ENCODE results near the gene MRPS25. TPM values are rescaled to one million over a fixed set of nuclear protein-coding genes. Genes with fewer than 3 reads are reported as not detected.

Gene MRPS25
- total RNA-seq, 4 donors from 2014 or later, result 11.9 to 28.6 (median 23.5) TPM

GRCh38 chr3:15096046-15096445, 30.9 kb upstream of the MRPS25 start:
- TF ChIP-seq CTCF (IDR thresholded peaks at IDR 0.05; ENCODE audit: low read depth), result no peak

- no peak for TF ChIP-seq CTCF (IDR thresholded peaks at IDR 0.05; ENCODE audit: low read depth)
Measured at GRCh38 chr3:15094187-15094875, 29.2 kb upstream of the MRPS25 start.

- no peak for TF ChIP-seq CTCF (IDR thresholded peaks at IDR 0.05; ENCODE audit: low read depth)
Measured at GRCh38 chr3:15092686-15093085, 27.6 kb upstream of the MRPS25 start.

GRCh38 chr3:15091575-15091974, 26.5 kb upstream of the MRPS25 start:
- TF ChIP-seq CTCF (IDR thresholded peaks at IDR 0.05; ENCODE audit: low read depth), result no peak

GRCh38 chr3:15089201-15089600, 24.1 kb upstream of the MRPS25 start:
- TF ChIP-seq CTCF (IDR thresholded peaks at IDR 0.05; ENCODE audit: low read depth), result no peak

- TF ChIP-seq CTCF (IDR thresholded peaks at IDR 0.05; ENCODE audit: low read depth), result no peak
Measured at GRCh38 chr3:15086699-15087098, 21.6 kb upstream of the MRPS25 start.

- no peak for TF ChIP-seq CTCF (IDR thresholded peaks at IDR 0.05; ENCODE audit: low read depth)
Measured at GRCh38 chr3:15086263-15086662, 21.1 kb upstream of the MRPS25 start.
